ENCODE measurements around the gene RBBP4. TPM values are rescaled to one million over a fixed set of nuclear protein-coding genes. Genes with fewer than 3 reads are reported as not detected.

RBBP4 gene
- total RNA-seq, 1 experiment from 2014 or later: 279 TPM

- peak overlapping the region; percentile 57 for H3K9ac ChIP-seq (ENCODE audit: low read length)
- ATAC-seq: peak; percentile 90
- CTCF ChIA-PET: interaction anchor here (1.3 to 2.9 kb wide), 2 partner anchors 12 to 204 kb away, joined by 4 to 10 read pairs; no protein-coding TSS in a partner anchor
Observed at GRCh38 chr1:32724678-32725614, 73.9 kb downstream of the RBBP4 start.

More at GRCh38 chr1:32724678-32725614, 73.9 kb downstream of the RBBP4 start:
- Histone ChIP-seq H3K4me1 (ENCODE audit: control insufficient read depth in 1 of 2, insufficient read depth in 2 of 2, low read length in 2 of 2) (peaks cover 21 to 41% of the 10 kb centered on the region in 2 experiments), H3K4me2 (ENCODE audit: low read length) (peak overlapping the region; percentile 84), H3K9me3 (ENCODE audit: control insufficient read depth in 1 of 2, insufficient read depth in 1 of 2, low read depth in 1 of 2, low read length in 2 of 2) (no peaks in the 10 kb centered on the region), H3K36me3 (ENCODE audit: control insufficient read depth in 1 of 2, insufficient read depth in 2 of 2, low read length in 2 of 2) (no peaks in the 10 kb centered on the region), H3K27me3 (ENCODE audit: insufficient read depth, low read length) (no peaks in the 10 kb centered on the region), H3K9me2 (ENCODE audit: insufficient read depth) (no peaks in the 10 kb centered on the region), H4K20me1 (ENCODE audit: insufficient read depth) (no peaks in the 10 kb centered on the region), H3K4me3 (replicated peaks in 1 of 2; ENCODE audit: low read depth in 1 of 2, low read length in 2 of 2) (peak overlapping the region; percentile 35 to 54), H2AFZ (ENCODE audit: low read depth, low read length, poor library complexity, severe bottlenecking) (no peak overlapping the region), H3K27ac (ENCODE audit: low read depth, low read length) (peak overlapping the region; percentile 54), H3K79me2 (ENCODE audit: insufficient read depth, low read length) (no peaks in the 10 kb centered on the region)
- peak; percentile 66 for DNase-seq (ENCODE audit: low read depth, low spot score)
- intact Hi-C loops (cut with micrococcal nuclease): no loop called here
- BruUV-seq (replicated peaks): TSS peak; percentile 86
- POLR2A ChIA-PET: interaction anchor here (1.3 to 1.6 kb wide), 3 partner anchors 8 to 34 kb away, joined by 4 to 11 read pairs (median 4); no protein-coding TSS in a partner anchor
- TF ChIP-seq CEBPB (IDR thresholded peaks at IDR 0.05; ENCODE audit: low read depth) (no peak), CTCF (IDR thresholded peaks at IDR 0.05 in 2 of 3, conservative IDR thresholded peaks at IDR 0.05 in 1 of 3; ENCODE audit: borderline replicate concordance in 1 of 3, insufficient read depth in 1 of 3, low read depth in 2 of 3, low read length in 2 of 3) (no peak), SIN3A (IDR thresholded peaks at IDR 0.05; ENCODE audit: low read depth) (peak; percentile 39; the same call in 1 of the 2 replicates), JUND (IDR thresholded peaks at IDR 0.05) (peak; percentile 81), ZBTB33 (IDR thresholded peaks at IDR 0.05; ENCODE audit: extremely low read depth, insufficient replicate concordance, low read length) (no peak), FOSL1 (IDR thresholded peaks at IDR 0.05; ENCODE audit: low read depth) (no peak; the same call in 1 of the 2 replicates), EZH2 (IDR thresholded peaks at IDR 0.05) (no peak), YY1 (IDR thresholded peaks at IDR 0.05; ENCODE audit: extremely low read depth, insufficient replicate concordance, low read depth, low read length) (peak; percentile 76), POLR2AphosphoS5 (IDR thresholded peaks at IDR 0.05; ENCODE audit: low read depth, low read length) (peak; percentile 70), EGR1 (IDR thresholded peaks at IDR 0.05; ENCODE audit: low read depth) (no peak), TCF7L2 (IDR thresholded peaks at IDR 0.05; ENCODE audit: borderline replicate concordance, extremely low read depth, insufficient read depth, insufficient read length) (peak; percentile 60), SP1 (IDR thresholded peaks at IDR 0.05; ENCODE audit: low read depth) (peak; percentile 73), CBX3 (IDR thresholded peaks at IDR 0.05; ENCODE audit: low read depth) (peak; percentile 77)
- TF ChIP-seq, protein P1, sequence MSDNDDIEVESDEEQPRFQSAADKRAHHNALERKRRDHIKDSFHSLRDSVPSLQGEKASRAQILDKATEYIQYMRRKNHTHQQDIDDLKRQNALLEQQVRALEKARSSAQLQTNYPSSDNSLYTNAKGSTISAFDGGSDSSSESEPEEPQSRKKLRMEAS (IDR thresholded peaks at IDR 0.05): peak; percentile 72
- RAD21 ChIA-PET (ENCODE audit: low non-redundant PET in 1 of 2, low total read pairs in 2 of 2, uncharacterized antibody in 2 of 2, unreplicated experiment in 2 of 2): interaction anchor here in 1 of 2 experiments (0.7 kb wide), 1 partner anchor 19 kb away, joined by 3 read pairs; no protein-coding TSS in a partner anchor

Measured in HCT116 (cell line).